ENCODE data around the gene TTC32. TPM values are rescaled to one million over a fixed set of nuclear protein-coding genes. Genes with fewer than 3 reads are reported as not detected.

Gene TTC32
- total RNA-seq, 4 donors from 2014 or later: 11.9 to 21.7 (median 16.8) TPM

- TF ChIP-seq CTCF (IDR thresholded peaks at IDR 0.05; ENCODE audit: low read depth): no peak
Measured at GRCh38 chr2:19902216-19902740, 495 bp upstream of the TTC32 start.

GRCh38 chr2:19900931-19901441 lies 797 bp downstream of the TTC32 start:
- no peak for TF ChIP-seq CTCF (IDR thresholded peaks at IDR 0.05; ENCODE audit: low read depth)

GRCh38 chr2:19899985-19900930 lies 1.5 kb downstream of the TTC32 start:
- no peak for TF ChIP-seq CTCF (IDR thresholded peaks at IDR 0.05; ENCODE audit: low read depth)

GRCh38 chr2:19898592-19899329 lies 3.0 kb downstream of the TTC32 start:
- no peak for TF ChIP-seq CTCF (IDR thresholded peaks at IDR 0.05; ENCODE audit: low read depth)

GRCh38 chr2:19897623-19898245 lies 4.0 kb downstream of the TTC32 start:
- no peak for TF ChIP-seq CTCF (IDR thresholded peaks at IDR 0.05; ENCODE audit: low read depth)

- no peak for TF ChIP-seq CTCF (IDR thresholded peaks at IDR 0.05; ENCODE audit: low read depth)
Measured at GRCh38 chr2:19895535-19895934, 6.2 kb downstream of the TTC32 start.
